A549 treated with ZK216348 at 1 μM for 4 hours (cell line): Measurements from ENCODE around the gene DIRAS3. TPM values are rescaled to one million over a fixed set of nuclear protein-coding genes. Genes with fewer than 3 reads are reported as not detected.

Source experiments
- total RNA-seq: library from RNA; stranded (reverse); fragments of 200-300 nt; extraction: Qiagen RNA extraction; gene quantifications from 5 replicates; pipeline ENCODE4 v1.2.3, GENCODE V29; 2022; ENCODE audit warnings: low read depth

Gene DIRAS3, protein sequence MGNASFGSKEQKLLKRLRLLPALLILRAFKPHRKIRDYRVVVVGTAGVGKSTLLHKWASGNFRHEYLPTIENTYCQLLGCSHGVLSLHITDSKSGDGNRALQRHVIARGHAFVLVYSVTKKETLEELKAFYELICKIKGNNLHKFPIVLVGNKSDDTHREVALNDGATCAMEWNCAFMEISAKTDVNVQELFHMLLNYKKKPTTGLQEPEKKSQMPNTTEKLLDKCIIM
- 0.79 to 1.2 TPM (median 0.98 TPM) in 5 replicates for total RNA-seq

GRCh38 chr1:68049941-68050878 is at the start of gene DIRAS3:
DIRAS3 (minus strand) TSS chr1:68050627; CDS start chr1:68047297, 3,330 bp downstream.

Other genes starting within 250 kb of the DIRAS3 start
- 37.7 to 84.5 TPM (median 67.4 TPM) in 5 replicates for gene GNG12, start 217.2 kb downstream of the DIRAS3 start, total RNA-seq
- gene WLS, start 181.9 kb upstream of the DIRAS3 start, total RNA-seq, result 16.2 to 21.0 TPM (median 17.6 TPM) in 5 replicates